Measurements from ENCODE around the gene NUP210.

Gene NUP210

DNA sequence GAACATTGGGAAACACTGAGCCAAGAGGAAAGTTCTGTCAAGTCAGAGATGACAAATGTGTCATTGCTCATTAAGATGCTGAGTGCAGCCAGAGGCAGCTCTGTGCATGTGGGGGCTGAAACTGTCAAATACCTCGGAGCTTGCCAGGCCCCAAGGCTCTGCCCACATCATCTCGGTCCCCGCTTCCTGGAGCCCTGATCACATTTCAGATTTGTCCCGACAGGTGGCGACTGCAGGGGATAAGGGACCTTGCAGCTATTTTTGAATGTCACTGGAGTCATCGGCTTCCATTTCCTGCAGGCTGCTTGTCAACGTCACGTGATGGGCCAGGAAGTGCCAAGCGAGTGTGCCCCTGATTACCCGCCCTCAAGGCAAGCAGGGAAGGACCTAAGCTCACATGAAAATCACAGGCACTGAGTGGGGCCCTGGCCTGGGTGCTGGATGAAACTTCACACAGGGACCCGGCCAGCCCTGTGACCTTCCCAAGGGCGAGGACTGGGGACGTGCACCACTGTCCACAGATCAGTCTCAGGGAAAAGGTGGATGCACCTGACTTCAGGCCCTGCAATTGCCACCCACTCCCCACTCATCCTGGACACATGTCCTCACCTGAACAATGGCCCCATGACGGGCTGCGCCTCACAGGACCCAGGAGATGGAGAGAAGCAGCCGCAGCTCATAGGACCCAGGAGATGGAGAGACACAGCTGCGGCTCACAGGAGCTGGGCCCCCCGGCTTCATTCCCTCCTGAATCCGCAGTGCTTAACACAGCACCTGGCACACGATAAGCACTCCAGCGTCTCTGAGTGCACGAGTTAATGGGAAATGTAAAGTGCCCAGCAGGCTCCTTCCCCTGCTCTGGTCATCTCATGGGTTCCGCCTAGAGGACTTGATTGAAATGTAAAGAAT is 73.4 kb downstream of the NUP210 start:
- DNase-seq: peak; percentile 56 to 70

DNA sequence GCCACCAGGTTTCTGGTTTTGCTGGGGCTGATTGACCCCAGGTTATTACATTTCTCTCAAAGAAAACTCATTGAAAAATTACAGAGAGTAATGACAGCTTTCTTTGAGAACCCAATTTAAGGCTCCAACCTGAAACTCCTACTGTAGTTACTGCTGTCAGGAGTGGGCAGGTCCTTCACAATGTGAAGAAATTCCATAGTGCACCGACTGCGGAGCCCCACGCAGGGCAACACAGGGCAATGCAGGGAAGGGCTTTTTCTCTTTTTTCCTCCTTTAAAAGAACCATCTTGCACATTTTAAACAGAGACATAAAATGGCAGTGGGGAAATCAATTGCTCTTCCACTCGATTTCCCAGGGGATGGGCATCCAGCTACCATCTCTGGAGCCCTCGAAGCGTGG is 74.3 kb downstream of the NUP210 start:
- DNase-seq: no peak

DNA sequence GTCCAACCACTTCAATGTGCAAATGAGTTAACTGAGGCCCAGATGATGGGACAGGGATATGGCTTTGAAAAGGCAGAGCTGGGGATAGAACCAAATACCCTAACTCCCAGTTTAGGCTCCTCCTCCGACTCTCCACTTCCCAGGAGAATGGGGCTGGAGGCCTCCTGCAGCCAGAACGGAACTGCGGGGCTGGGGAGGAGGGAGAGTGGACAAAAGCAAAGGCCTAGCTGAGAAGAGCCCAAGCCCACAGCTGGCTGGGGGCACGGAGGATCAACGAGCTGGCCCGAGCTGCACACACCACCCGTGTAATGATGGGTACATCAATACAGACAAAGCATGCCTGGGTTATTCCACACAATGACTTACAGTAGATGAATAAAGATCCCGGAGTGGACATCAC is 74.8 kb downstream of the NUP210 start:
- DNase-seq: no peak

DNA sequence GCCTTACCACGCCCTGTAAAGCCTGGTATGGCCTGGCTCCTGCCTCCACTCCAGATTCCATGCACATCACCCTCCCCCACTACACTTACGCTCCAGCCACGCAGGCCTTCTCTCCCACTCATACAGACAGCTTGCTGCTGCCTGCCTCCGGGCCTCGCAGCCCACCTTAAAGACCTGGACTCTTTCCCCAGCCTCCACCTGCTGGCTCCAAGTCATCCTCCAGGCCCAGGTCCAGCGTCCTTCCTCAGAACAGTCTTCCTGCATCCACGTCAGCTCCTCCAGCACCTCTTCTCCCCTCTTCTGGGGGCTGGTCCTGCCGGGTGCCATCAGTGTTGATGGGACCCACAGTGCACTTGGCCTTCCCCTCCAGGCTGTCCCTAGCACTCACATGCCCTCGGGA is 75.5 kb downstream of the NUP210 start:
- no peak for DNase-seq

DNA sequence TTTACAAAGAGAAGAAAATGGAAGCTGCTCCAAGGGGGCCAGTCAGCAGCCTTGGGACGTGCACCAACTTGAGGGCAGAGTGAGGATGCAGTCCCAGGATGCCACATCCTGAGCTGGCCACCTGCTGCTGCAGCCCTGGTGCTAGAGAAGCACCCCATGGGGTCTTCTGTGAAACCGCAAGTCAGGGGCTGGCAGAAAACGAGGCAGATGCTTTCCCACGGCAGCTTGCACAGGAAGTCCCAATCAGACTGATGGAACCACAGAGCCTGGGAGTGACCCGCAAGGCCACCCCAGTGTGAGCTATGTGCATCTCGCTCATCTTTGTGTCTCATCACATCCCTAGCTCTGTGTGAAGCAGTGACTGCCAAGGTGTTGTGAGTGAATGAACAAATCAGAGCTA is 76.5 kb downstream of the NUP210 start:
- DNase-seq: no peak

DNA sequence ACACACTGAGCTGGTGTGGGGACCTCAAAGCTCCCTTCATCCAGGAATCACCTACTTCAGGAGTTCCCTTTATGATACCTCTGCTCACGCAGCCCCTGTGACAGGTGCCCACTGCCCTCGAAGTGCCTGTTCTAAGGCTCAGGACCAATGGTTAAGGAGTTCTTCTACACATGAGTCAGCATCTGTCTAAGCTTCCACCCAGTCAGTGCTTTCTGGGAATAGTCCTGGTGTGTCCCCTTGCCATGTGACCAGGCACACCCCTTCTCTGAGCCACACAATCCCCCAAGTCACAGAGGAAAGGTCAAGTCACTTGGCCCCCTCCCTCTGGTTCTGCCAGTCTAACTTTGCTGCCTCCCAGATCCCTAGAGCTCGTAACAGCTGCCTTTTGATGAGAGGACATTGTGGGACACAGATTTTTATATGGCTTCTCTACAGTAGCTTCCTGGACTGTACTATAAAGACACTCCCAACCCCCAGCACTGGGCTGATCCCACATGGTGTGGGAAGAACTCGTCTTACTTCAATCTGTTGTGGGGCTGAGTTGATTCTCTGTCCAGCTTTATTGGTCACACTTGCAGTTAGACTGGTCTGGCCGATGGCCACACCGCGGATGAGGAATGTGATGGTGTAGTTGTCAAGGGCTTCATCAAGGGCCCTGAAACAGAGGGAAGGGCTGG is 78.8 kb downstream of the NUP210 start:
- DNase-seq: no peak

DNA sequence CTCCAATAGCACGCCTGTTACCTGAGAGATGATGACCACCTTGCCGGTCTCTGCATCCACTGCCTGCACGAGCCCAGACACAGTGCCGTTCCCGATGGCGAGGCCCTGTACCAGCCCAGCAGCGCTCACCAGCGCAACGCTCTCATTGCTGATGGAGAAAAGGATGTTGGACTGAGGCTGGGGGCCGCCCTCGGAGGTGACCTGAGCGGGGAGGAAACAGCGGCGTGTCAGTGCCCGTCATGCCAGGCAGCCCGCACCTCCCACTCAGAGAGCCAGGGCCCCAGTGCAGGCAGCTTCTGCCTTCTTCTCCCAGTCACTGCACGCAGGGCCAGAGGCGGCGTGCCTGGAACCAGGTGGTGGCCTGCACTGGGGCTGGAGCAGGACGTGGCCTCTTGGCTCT is 80.3 kb downstream of the NUP210 start:
- no peak for DNase-seq

DNA sequence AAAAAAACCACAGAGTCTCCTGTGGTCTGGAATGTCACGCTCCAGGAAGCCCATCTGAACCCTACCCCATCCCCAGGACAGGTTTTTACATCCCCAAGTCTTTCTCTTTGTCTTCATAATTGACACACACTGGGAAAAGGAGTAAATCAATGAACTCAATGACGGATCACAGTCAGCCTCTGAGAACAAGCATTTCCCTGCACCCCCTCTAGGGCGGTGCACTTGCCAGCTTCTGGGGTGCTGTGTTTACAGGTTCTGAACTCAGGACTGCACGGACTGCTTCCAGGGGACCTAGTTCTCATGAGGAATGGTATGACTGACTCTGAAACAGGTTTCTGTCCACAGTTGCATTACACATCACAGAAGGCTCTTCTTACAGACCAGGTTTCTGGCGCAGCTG is 81.1 kb downstream of the NUP210 start:
- DNase-seq: no peak

DNA sequence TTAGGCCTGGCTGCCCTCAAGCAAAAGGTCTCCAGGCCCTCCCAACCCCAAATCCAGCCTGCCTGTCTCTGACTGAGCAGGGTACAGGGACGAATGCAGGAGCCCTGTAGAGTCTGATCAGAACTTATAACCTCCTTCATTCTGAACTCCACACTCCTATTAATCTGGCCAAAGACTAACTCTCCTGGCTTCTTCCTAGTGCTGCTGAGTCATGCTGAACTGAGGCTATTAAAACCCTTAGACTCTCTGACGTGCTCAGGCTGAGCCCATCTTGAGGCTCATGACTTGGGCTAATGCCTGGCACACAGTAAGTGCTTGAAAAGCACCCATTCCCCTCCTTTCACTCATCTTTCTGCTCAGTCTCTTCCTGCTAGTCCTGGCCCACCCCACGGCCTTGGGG is 81.9 kb downstream of the NUP210 start:
- DNase-seq: no peak

DNA sequence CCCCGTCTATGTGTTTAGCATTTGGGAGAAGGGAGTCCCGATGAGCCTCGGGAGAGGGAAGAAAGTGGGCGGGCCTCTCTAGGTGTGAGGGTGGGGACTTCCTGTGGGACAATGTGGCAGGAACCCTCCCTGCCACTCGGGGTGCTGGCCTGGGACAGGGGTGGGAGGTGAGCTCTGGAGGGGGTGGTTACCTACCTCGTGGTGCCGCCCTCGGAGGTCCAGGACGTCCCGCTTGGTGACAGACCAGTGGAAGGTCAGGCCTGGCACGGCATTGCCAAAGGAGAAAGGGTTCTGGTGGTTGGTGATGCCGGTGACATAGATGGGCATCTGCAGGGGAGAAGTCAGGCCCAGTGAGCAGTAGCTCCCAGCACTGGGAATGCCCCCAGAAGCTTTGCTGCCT is 83.5 kb downstream of the NUP210 start:
- DNase-seq: no peak

DNA sequence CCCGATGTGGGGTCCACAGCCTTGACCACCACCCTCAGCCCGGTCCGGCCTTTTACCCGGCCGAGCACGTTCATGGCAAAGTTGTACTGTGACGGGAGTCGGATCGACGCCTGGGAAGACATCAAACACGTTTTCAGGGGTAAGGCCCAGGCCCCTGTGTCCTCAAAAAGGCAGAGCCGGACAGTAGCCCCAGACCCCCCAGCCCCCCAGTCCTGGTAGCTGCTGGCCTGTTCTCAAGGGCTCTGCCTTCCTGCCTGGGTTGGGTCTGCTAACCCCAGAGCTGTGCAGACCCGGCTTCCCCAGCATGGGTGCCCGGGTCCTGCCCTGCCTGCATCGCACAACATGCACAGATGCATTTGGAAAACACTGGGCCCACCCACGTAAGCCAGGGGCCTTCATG is 84.6 kb downstream of the NUP210 start:
- DNase-seq: no peak

DNA sequence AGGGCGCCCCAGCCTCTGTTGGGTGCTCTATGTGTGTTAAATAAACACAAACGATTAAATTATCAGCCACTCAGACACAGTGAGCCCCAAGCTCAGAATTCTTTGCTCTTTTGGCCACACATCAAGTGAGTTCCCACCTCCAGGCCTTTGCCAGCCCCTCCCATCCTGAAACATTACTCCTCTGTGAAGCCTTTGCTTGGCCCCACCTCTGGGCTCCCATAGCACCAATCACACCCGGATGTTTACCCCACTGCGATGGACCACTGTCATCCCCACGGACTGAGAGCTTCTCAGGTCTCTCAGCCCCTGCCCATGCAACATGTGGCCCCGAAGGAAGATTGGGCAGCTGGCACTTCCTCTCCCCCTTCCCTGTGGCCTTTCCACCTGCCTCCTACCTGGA is 85.1 kb downstream of the NUP210 start:
- DNase-seq: no peak

DNA sequence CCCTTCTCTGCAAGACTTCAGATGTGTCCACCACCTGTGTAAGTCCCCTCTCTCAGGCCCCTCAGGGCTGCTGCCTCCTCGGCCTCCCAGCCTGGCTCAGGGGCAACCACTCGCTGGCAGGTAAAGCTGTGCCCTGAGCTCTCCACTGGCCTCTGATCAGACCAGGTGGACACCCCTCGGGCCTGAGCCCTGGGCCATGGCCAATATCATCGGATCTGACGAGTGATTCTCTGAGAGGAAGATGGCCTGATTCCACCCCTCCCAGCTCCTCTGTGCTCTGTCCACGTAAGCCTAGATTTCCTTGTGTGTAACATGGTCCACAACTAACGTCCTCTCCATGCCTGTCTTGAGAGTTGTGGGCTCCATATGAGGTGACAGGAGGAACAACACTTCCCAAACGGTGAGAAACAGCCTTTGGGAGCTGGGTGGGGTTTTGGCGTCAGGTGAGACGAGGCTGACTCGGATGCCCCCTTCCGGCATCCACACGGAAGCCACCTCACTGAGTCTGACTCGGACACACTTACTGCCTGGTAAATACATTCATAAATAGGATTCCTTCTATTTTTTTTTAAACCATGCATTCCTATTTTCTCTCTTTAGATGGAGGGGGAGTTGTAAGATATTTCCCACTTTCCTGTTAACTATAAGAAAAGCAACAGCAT is 86.8 kb downstream of the NUP210 start:
- DNase-seq: no peak

DNA sequence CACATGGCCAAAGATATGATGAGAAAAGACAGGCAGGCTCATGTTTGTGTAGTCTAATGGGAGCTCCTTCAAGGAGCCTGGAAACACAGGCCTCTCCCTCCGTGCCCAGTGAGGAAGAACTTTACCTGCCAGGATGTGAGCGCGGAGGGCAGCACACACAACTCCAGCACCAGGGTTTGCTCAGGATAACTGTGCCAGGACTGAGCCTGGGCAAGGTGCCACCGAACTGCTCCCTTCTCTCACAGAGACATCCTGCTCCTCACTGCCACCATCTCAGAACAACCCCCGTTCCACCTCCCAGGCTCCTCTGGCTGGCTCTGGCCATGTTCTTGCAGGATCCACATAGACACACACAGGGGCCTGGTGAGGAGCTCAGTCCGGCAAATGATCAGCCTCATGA is 87.4 kb downstream of the NUP210 start:
- no peak for DNase-seq

DNA sequence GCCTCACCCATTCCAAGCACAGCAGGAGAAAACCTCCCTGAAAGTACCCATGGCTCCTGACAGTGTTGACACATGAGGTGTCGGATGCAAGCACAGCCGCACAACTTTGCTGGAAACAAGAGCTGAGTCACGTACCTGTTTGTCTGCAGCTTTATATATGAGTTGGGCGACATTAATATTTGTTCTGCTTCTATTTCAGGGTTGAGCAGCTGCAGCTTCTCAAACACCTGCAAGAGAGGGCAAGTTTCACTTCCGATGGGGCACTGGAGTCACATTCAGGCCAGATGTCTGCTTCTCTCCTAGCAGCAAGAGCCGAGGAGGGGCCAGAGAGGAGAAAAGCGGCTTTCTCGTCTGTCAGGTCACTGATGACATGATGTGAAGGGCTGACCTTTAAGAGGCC is 88.0 kb downstream of the NUP210 start:
- no peak for DNase-seq

DNA sequence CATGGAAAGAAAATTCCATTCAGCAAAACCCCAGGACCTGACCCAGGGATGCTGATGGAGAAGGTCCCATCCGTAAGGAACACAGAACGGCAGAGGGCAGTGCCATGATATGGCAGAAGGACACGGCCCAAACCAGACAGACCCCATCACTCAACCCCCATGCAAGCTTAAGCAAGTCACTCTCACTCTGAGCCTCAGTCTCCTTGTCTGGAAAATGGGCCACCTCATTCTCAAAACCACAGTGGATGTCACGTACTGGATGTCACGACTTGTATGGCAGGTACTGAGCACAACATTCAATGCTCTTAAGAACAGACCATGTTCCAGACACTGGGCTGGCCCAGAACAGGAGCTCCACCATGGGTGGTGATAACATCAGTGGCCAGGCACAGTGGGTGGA is 90.4 kb downstream of the NUP210 start:
- DNase-seq: no peak

DNA sequence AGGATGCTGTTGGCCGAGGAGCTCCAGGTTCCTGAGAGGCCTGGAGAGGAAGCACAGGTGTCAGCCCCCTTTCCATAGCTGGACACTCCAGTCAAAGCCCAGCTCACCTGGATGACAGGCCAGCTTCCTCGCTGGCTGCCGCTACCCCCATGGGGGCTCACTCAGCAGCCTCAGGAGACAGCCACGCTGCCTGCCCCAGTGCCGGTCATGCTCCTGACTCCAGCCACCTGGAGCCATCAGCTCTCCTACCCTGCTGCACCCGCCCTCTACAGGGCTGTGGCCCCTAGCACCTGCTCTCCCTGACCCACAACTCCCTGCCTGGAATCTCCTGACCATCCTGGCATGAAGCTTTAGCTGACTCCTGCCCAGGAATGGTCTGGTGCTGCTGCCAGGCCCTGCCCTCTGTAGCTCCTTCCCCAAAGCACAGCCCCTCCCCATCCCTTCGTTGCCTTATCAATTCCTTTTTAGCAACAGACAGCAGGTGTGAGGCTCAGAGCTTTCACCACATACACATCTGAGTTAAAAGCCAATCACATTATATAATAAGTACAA is 94.2 kb downstream of the NUP210 start:
- no peak for DNase-seq

DNA sequence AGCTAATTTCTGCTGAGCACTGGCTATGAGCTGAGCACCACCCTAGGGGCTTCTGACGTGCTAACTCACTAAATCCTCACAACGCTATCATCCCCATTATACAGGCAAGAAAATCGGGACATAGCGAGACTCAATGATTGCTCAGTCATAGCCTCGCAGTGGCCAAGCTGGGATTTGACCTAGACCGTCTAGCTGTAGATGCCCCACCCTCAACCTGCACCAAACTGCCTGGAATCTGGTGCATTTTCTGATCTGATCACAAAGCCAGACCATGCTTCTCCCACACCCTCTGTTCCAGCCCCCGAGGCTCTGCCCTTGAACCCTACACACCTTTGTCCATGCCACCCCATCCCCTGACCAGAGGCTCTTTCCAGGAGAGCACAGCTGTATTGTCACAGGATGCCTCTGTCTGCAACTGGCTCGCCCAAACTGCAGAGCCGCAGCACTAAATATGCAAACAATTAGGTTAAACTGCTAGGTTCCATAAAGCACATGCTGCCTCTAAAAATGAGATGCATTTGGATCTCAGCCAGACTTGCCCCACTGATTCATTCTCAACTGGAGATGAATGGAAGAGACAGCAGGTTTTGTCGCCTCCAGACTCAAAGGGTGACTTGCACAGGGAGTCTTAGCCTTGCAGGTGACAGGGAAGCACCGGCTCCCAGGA is 95.2 kb downstream of the NUP210 start:
- DNase-seq: no peak

DNA sequence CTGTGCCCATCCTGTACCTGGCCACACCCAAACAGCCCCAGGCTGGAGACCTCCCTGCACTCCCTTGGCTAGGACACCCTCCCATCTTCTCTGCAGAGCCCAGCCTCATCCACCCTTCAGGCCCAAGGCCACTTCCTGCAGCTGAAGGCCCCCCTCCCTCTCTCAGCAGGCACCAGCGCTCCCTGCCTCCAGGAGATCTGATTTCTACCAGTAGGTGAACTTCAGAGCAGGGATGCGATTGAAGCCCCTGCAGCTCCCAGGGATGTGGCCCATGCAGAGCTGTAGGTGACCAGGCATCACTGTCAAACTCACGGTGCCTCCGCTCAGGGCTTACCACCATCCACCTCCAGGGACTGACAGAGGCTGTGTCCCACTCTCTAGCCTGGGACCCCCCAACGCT is 96.3 kb downstream of the NUP210 start:
- no peak for DNase-seq

DNA sequence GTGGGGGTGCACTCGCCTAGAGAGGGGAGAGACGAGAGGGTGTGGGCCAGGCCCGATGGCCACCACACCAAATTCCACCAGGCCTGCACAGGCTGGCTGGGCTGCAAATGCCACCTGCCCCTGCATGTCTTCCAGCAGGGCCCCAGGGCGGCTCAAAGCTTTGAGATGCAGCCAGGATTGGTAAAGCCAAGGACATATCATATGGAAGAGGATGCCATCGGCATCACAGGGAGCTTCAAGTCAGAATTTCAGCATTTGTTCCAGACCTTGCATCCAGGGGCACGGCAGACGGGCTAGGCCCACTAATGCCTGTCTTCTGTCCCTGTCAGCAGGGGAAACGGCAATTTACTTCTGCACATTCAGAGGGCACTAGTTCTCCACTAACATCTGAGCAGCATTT is 97.8 kb downstream of the NUP210 start:
- no peak for DNase-seq

DNA sequence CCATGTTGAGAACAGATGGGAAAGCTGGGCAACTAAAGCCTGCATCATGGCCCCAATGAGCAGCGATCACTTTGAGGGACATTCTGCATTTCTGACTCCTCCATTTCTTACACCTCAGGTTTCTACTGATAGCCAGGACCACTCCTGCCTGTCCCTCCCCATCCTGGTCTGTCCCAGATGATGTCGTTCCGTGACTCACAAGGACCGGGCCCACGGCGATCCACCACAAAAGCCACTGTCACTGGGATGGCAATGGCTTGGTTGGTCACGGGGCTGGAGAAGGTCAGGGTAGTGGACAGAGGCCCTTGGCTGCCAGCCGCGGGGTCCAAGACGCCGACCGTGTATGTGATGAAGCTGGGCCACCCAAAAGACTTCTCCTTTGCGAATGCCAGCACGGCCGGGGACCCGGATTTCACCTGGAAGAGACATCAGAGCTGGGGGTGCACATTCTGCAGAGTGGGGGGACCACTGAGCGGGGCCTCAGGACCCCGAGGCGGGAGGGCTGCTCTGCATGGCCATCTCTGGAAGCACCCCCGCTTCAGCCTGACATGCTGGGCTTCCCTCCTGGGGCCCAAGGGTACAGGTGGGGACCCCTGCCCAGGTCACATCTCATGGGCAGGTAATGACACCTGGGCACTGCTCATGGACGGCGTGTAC is 100.4 kb downstream of the NUP210 start:
- no peak for DNase-seq

DNA sequence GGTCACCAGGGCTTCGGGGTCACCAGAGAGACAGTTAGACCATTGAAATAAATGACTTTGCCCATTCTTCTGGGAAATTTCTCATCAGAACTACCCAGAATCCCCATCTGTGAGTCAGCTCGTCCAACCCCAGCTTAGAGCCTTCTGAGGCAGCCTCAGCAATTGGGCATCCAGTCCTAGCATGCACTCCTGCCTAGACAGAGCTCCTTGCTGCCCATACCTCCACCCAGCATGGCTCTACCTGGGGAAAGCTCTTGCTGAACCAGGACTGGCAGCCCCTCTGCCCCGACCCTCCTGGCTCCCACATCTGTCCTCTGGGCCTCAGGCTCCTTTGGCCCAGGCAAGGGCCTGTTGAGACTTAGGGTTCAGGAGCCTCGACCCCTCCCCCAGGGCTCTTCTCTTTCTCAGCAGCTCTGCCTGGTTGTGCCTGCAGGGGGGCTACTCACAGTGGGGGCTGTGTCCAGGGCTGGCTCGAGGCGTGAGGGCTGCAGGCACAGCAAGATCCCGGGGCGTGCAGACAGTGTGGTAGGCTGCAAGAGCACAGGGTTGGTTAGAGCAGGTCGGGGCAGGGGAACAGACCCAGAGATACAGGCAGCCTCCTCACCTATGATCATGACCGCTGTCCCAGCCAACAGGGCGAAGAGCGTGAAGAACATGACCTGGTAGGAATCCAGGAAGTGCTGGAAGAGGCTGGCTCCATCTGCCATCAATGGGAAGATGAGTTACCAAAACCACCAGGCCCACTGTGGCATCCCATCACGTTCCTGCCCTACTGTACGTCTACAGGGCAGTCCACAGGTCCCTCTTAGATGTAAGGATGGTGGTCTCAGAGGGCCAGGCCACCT is 101.3 kb downstream of the NUP210 start:
- no peak for DNase-seq

All from stimulated activated CD4-positive, alpha-beta T cell treated with anti-CD3 and anti-CD28 coated beads, Interleukin-4, amount 100 ng/mL, for 4 hours (primary cell).